H1 (cell line): ENCODE data around the gene ANAPC16. TPM values are rescaled to one million over a fixed set of nuclear protein-coding genes. Genes with fewer than 3 reads are reported as not detected.

Experiments
- CTCF ChIA-PET: fragments of 300-600 bp; sonication (Branson Sonifier 250); formaldehyde crosslinking; loops from one replicate; lab custom pipeline; 2021; ENCODE audit not compliant: partially characterized antibody; lab: Charles Lee
- POLR2A ChIA-PET: fragments of 300-600 bp; sonication (Branson Sonifier 250); formaldehyde crosslinking; loops from one replicate; lab custom pipeline; 2021; ENCODE audit warnings: inconsistent platforms; ENCODE audit not compliant: partially characterized antibody; lab: Charles Lee
- DNase-seq, 2 experiments: peaks; one replicate each; pipeline versions ENCODE4 v3.0.0 to v3.0.0-alpha.2; 2010 to 2022; ENCODE audit warnings: low spot score in 2 of 2, low read depth in 1 of 2, mixed read lengths in 1 of 2
- FAIRE-seq: peaks from 2 replicates; lab custom pipeline; 2011; peaks lifted over from hg19 to GRCh38; lab: Jason Lieb, UNC
- H2AFZ ChIP-seq: 2 replicates; pipeline ENCODE4 v1.8.1; 2012; ENCODE audit warnings: low read length, inconsistent platforms
- H2AK5ac ChIP-seq: 2 replicates; pipeline ENCODE4 v1.6.1; 2013; ENCODE audit warnings: low read depth, low read length
- H2BK120ac ChIP-seq: replicated peaks from 2 replicates; pipeline ENCODE3; 2013; ENCODE audit warnings: low read depth, low read length, inconsistent platforms
- H2BK12ac ChIP-seq: 2 replicates; pipeline ENCODE4 v1.6.1; 2013; ENCODE audit warnings: low read depth, low read length
- H2BK15ac ChIP-seq: 2 replicates; pipeline ENCODE4 v1.6.1; 2013; ENCODE audit warnings: low read length
- H2BK20ac ChIP-seq: 2 replicates; pipeline ENCODE4 v1.6.1; 2013; ENCODE audit warnings: low read length
- H2BK5ac ChIP-seq: 2 replicates; pipeline ENCODE4 v1.6.1; 2013; ENCODE audit warnings: low read depth, low read length
- H3K14ac ChIP-seq: 2 replicates; pipeline ENCODE4 v1.6.1; 2013; ENCODE audit warnings: inconsistent platforms; ENCODE audit not compliant: insufficient read length
- H3K18ac ChIP-seq: 2 replicates; pipeline ENCODE4 v1.6.1; 2013; ENCODE audit warnings: low read length; ENCODE audit errors: extremely low read depth
- H3K23ac ChIP-seq: 2 replicates; pipeline ENCODE4 v1.6.1; 2013; ENCODE audit warnings: inconsistent platforms; ENCODE audit not compliant: insufficient read length
- H3K23me2 ChIP-seq: 2 replicates; pipeline ENCODE4 v1.6.1; 2013; ENCODE audit warnings: low read depth, low read length
- H3K27ac ChIP-seq: 2 replicates; pipeline ENCODE4 v1.6.1; 2011; ENCODE audit warnings: low read depth, low read length, inconsistent platforms
- H3K27me3 ChIP-seq, 4 experiments: replicated peaks in 1 of 4; 1 replicate in 1 of 4; 2 replicates in 3 of 4; pipeline versions ENCODE4 v1.6.1 to v1.8.1; 2011 to 2013; ENCODE audit warnings: low read length in 3 of 4, mild to moderate bottlenecking in 3 of 4, inconsistent platforms in 2 of 4, mixed read lengths in 2 of 4, moderate library complexity in 1 of 4; ENCODE audit not compliant: control insufficient read depth in 3 of 4, insufficient read depth in 3 of 4; ENCODE audit errors: extremely low read depth in 1 of 4
- H3K36me3 ChIP-seq, 4 experiments: 2 replicates each; pipeline versions ENCODE4 v1.6.1 to v1.8.1; 2011 to 2013; ENCODE audit warnings: mild to moderate bottlenecking in 4 of 4, low read length in 3 of 4, moderate library complexity in 2 of 4, control low read depth in 1 of 4, inconsistent platforms in 1 of 4; ENCODE audit not compliant: insufficient read depth in 4 of 4, control insufficient read depth in 2 of 4
- H3K4ac ChIP-seq: replicated peaks from 2 replicates; pipeline ENCODE3; 2013; ENCODE audit warnings: low read length, low read depth, mixed read lengths, inconsistent platforms; ENCODE audit not compliant: insufficient read length
- H3K4me1 ChIP-seq, 4 experiments: replicated peaks in 1 of 4; 1 replicate in 1 of 4; 2 replicates in 3 of 4; pipeline versions ENCODE4 v1.6.1 to v1.8.1; 2011 to 2013; ENCODE audit warnings: low read length in 3 of 4, inconsistent platforms in 2 of 4, mixed read lengths in 1 of 4; ENCODE audit not compliant: insufficient read depth in 4 of 4, control insufficient read depth in 3 of 4
- H3K4me2 ChIP-seq, 2 experiments: 2 replicates each; pipeline versions ENCODE4 v1.6.1 to v1.8.1; 2011 to 2013; ENCODE audit warnings: low read depth in 2 of 2, low read length in 2 of 2, control low read depth in 1 of 2, inconsistent platforms in 1 of 2, mild to moderate bottlenecking in 1 of 2; ENCODE audit not compliant: insufficient read depth in 1 of 2
- H3K4me3 ChIP-seq, 4 experiments: fragments of 200-600, 300-600 bp in 1 of 4; sonication (generic), shearing (Covaris generic), sonication (Bioruptor Twin) in 1 of 4; 2 replicates each; pipeline versions ENCODE4 v1.5.1 to v1.8.1; 2011 to 2016; ENCODE audit warnings: low read length in 4 of 4, low read depth in 3 of 4, control low read depth in 2 of 4, inconsistent platforms in 2 of 4, mild to moderate bottlenecking in 2 of 4, mixed read lengths in 1 of 4, moderate library complexity in 1 of 4; ENCODE audit not compliant: insufficient read depth in 2 of 4; ENCODE audit errors: extremely low read depth in 1 of 4
- H3K56ac ChIP-seq: replicated peaks from 2 replicates; pipeline ENCODE3; 2013; ENCODE audit warnings: low read depth, mild to moderate bottlenecking, mixed read lengths, low read length, inconsistent platforms; ENCODE audit not compliant: insufficient read length
- H3K79me1 ChIP-seq: 2 replicates; pipeline ENCODE4 v1.6.1; 2013; ENCODE audit warnings: low read depth, low read length, control low read depth
- H3K79me2 ChIP-seq, 2 experiments: 2 replicates each; pipeline versions ENCODE4 v1.6.1 to v1.8.1; 2012 to 2013; ENCODE audit warnings: low read length in 2 of 2, mild to moderate bottlenecking in 2 of 2, inconsistent platforms in 1 of 2; ENCODE audit not compliant: insufficient read depth in 2 of 2, control insufficient read depth in 1 of 2
- H3K9ac ChIP-seq, 4 experiments: replicated peaks in 1 of 4; 1 replicate in 1 of 4; 2 replicates in 3 of 4; pipeline versions ENCODE4 v1.6.1 to v1.8.1; 2011 to 2013; ENCODE audit warnings: low read depth in 3 of 4, low read length in 3 of 4, control low read depth in 2 of 4, mild to moderate bottlenecking in 2 of 4, moderate library complexity in 2 of 4, inconsistent platforms in 1 of 4; ENCODE audit errors: extremely low read depth in 1 of 4
- H3K9me3 ChIP-seq, 2 experiments: 2 replicates each; pipeline versions ENCODE4 v1.6.1 to v1.8.1; 2012 to 2013; ENCODE audit warnings: mild to moderate bottlenecking in 2 of 2, moderate library complexity in 2 of 2, control low read depth in 1 of 2, inconsistent platforms in 1 of 2, low read depth in 1 of 2, low read length in 1 of 2, mixed read lengths in 1 of 2; ENCODE audit not compliant: insufficient read depth in 2 of 2
- H4K20me1 ChIP-seq, 2 experiments: replicated peaks in 1 of 2; 2 replicates each; pipeline versions ENCODE3 to v1.8.1; 2011 to 2013; ENCODE audit warnings: inconsistent platforms in 2 of 2, low read length in 2 of 2, mild to moderate bottlenecking in 1 of 2; ENCODE audit not compliant: insufficient read depth in 2 of 2, control insufficient read depth in 1 of 2
- H4K5ac ChIP-seq: 2 replicates; pipeline ENCODE4 v1.6.1; 2013; ENCODE audit warnings: low read length, low read depth, mixed read lengths, inconsistent platforms; ENCODE audit not compliant: insufficient read length
- H4K8ac ChIP-seq: 2 replicates; pipeline ENCODE4 v1.8.0; 2013; ENCODE audit warnings: mild to moderate bottlenecking, moderate library complexity, low read length, inconsistent platforms; ENCODE audit not compliant: insufficient read depth; ENCODE audit errors: extremely low read depth
- H4K91ac ChIP-seq: replicated peaks from 2 replicates; pipeline ENCODE3; 2013; ENCODE audit warnings: low read length, mixed read lengths, inconsistent platforms; ENCODE audit not compliant: insufficient read length
- BCL11A ChIP-seq, 2 experiments: IDR thresholded peaks; one replicate each; pipeline ENCODE4 v1.6.1; 2011; ENCODE audit warnings: low read depth in 2 of 2, low read length in 2 of 2, mild to moderate bottlenecking in 2 of 2
- CBX5 ChIP-seq: fragments of 300-800, 300-1000 bp; sonication (generic); IDR thresholded peaks from 2 replicates; pipeline ENCODE4 v1.7.1; 2016; ENCODE audit warnings: antibody characterized with exemption, low read length, low read depth
- EZH2 ChIP-seq: fragments of 200-600 bp; sonication (generic); IDR thresholded peaks from 2 replicates; pipeline ENCODE4 v1.7.1; 2012; ENCODE audit warnings: low read depth, mild to moderate bottlenecking, moderate library complexity, low read length, inconsistent platforms; ENCODE audit not compliant: severe bottlenecking
- GTF2F1 ChIP-seq: IDR thresholded peaks from 2 replicates; pipeline ENCODE4 v1.6.1; 2012; ENCODE audit warnings: low read depth, low read length, improper control_type of control experiment, borderline replicate concordance
- KDM1A ChIP-seq: fragments of 200-600, 300-600 bp; sonication (generic); IDR thresholded peaks from 2 replicates; pipeline ENCODE4 v1.7.1; 2016; ENCODE audit warnings: mild to moderate bottlenecking, low read length, borderline replicate concordance
- NRF1 ChIP-seq: IDR thresholded peaks from 2 replicates; pipeline ENCODE4 v1.6.1; 2011; ENCODE audit warnings: mild to moderate bottlenecking, low read depth, low read length, improper control_type of control experiment
- POLR2A ChIP-seq, 2 experiments: IDR thresholded peaks; 1 replicate in 1 of 2; 2 replicates in 1 of 2; pipeline ENCODE4 v1.6.1; 2011; ENCODE audit warnings: low read depth in 2 of 2, low read length in 2 of 2, mild to moderate bottlenecking in 2 of 2; ENCODE audit errors: control extremely low read depth in 1 of 2
- RAD21 ChIP-seq, 2 experiments: IDR thresholded peaks in 1 of 2; conservative IDR thresholded peaks in 1 of 2; 2 replicates each; pipeline ENCODE4 v1.6.1; 2011; ENCODE audit warnings: low read depth in 2 of 2, low read length in 2 of 2, improper control_type of control experiment in 1 of 2, inconsistent platforms in 1 of 2, mild to moderate bottlenecking in 1 of 2, moderate library complexity in 1 of 2
- SAP30 ChIP-seq: fragments of 300-600 bp; sonication (generic); IDR thresholded peaks from 2 replicates; pipeline ENCODE4 v1.7.1; 2012; ENCODE audit warnings: low read length, moderate library complexity, mild to moderate bottlenecking, inconsistent platforms; ENCODE audit not compliant: insufficient read depth, insufficient replicate concordance
- WGBS, 2 experiments: shearing (Covaris generic) in 1 of 2; methylation state at CpG; one replicate each; pipeline versions ENCODE4 v1.1.6 to v1.1.7; 2013 to 2015; ENCODE audit warnings: low lambda C conversion rate in 2 of 2, mixed read lengths in 2 of 2, inconsistent platforms in 1 of 2, low coverage in 1 of 2, missing lambda C conversion rate in 1 of 2; ENCODE audit not compliant: insufficient replicate concordance in 2 of 2, insufficient coverage in 1 of 2, insufficient read length in 1 of 2; ENCODE audit errors: extremely low coverage in 1 of 2, missing lambda C conversion rate in 1 of 2; 5-methylcytosine and 5-hydroxymethylcytosine counted together
- polyA plus RNA-seq, 7 experiments: library from polyadenylated mRNA; depleted of rRNA in 3 of 7; stranded (reverse) in 5 of 7; unstranded in 2 of 7; fragments of >200 nt in 5 of 7; fragments of 200-250 nt in 2 of 7; gene quantifications; 1 replicate in 5 of 7; 2 replicates in 1 of 7; 4 replicates in 1 of 7; pipeline versions ENCODE4 v1.2.1 to v1.2.3, GENCODE V29; 2011 to 2013; ENCODE audit warnings: missing spikeins in 2 of 7, mixed read lengths in 2 of 7
- total RNA-seq: library from RNA; stranded (reverse); fragmentation: NEBNext Ultra II Directional; extraction: Animal tissue kit (Norgen Biotek cat#: 25700); gene quantifications from 2 replicates; pipeline ENCODE4 v1.2.1, GENCODE V29; 2021
- TF ChIP-seq, protein P1 (sequence below): IDR thresholded peaks from 2 replicates; pipeline ENCODE4 v1.6.1; 2011; ENCODE audit warnings: low read length, improper control_type of control experiment

The ANAPC16 gene
- total and polyA plus RNA-seq, 2 of the 8 experiments (the other 6 are each of a cell fraction or from before 2014, with no cell fraction given): 53.1 to 57.4 TPM

- no peak overlapping the region for H3K9ac ChIP-seq
- no peak overlapping the region; the same call in 1 of the 2 replicates for H3K18ac ChIP-seq
- H2AK5ac ChIP-seq: peak overlapping the region; percentile 45; the same call in 1 of the 2 replicates
- H2BK120ac ChIP-seq: peak overlapping the region; percentile 76
- ChIA-PET CTCF (interaction anchor here (0.6 to 1.6 kb wide), 3 partner anchors 10 to 34 kb away, joined by 3 to 5 read pairs (median 4); no protein-coding TSS in a partner anchor), POLR2A (interaction anchor here (1.0 to 24.2 kb wide), 5 partner anchors 8 to 71 kb away, joined by 3 to 673 read pairs (median 18); partner anchors contain the start of gene DDIT4)
- no peak overlapping the region for H3K23ac ChIP-seq
- H3K27me3 ChIP-seq: no peaks in the 10 kb centered on the region
- H2BK20ac ChIP-seq: no peak overlapping the region
- no peak overlapping the region for H3K14ac ChIP-seq
- H3K79me2 ChIP-seq: no peaks in the 10 kb centered on the region
- H3K36me3 ChIP-seq: no peaks in the 10 kb centered on the region
- H3K9me3 ChIP-seq: no peaks in the 10 kb centered on the region
- no peaks in the 10 kb centered on the region for H4K20me1 ChIP-seq
- H4K8ac ChIP-seq: peak overlapping the region; percentile 63; the same call in 1 of the 2 replicates
- peak overlapping the region; percentile 7 for H4K91ac ChIP-seq
- H2AFZ ChIP-seq: no peak overlapping the region
- no peak overlapping the region for H4K5ac ChIP-seq
- H2BK12ac ChIP-seq: 0 out of 2 replicates have a peak overlapping the region, but pooled peaks have one; percentile 27
- 0 out of 2 replicates have a peak overlapping the region, but pooled peaks have one; percentile 8 for H2BK15ac ChIP-seq
- no peak overlapping the region for H3K56ac ChIP-seq
- no peaks in the 10 kb centered on the region for H3K79me1 ChIP-seq
- 95% methylated on average over 6 of the region's 6 CpGs; no CpG with 5 or more reads in 1 of the 2 experiments for WGBS, 2 experiments
- no peak for DNase-seq
- H3K27ac ChIP-seq: no peak overlapping the region
- H3K4me1 ChIP-seq: peaks cover 9 to 23% (median 19%) of the 10 kb centered on the region in 4 experiments
- no peak for FAIRE-seq
- no peak overlapping the region for H3K4me3 ChIP-seq
- H3K4ac ChIP-seq: no peak overlapping the region
- no peaks in the 10 kb centered on the region; the same call in 1 of the 2 replicates for H3K23me2 ChIP-seq
- no peak overlapping the region for H2BK5ac ChIP-seq
- no peak overlapping the region for H3K4me2 ChIP-seq
- TF ChIP-seq, protein P1, sequence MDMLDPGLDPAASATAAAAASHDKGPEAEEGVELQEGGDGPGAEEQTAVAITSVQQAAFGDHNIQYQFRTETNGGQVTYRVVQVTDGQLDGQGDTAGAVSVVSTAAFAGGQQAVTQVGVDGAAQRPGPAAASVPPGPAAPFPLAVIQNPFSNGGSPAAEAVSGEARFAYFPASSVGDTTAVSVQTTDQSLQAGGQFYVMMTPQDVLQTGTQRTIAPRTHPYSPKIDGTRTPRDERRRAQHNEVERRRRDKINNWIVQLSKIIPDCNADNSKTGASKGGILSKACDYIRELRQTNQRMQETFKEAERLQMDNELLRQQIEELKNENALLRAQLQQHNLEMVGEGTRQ: no peak
- no peak for TF ChIP-seq NRF1
- no peak for TF ChIP-seq GTF2F1
- TF ChIP-seq BCL11A (IDR thresholded peaks at IDR 0.05; ENCODE audit: low read depth in 2 of 2, low read length in 2 of 2): no peak
- TF ChIP-seq KDM1A: no peak
- no peak for TF ChIP-seq EZH2
- no peak for TF ChIP-seq CBX5
- TF ChIP-seq RAD21 (IDR thresholded peaks at IDR 0.05 in 1 of 2, conservative IDR thresholded peaks at IDR 0.05 in 1 of 2; ENCODE audit: low read depth in 2 of 2, low read length in 2 of 2): no peak
- TF ChIP-seq SAP30: no peak
- no peak for TF ChIP-seq POLR2A (IDR thresholded peaks at IDR 0.05; ENCODE audit: control extremely low read depth in 1 of 2, low read depth in 2 of 2, low read length in 2 of 2)
Measured at GRCh38 chr10:72255977-72256729, 40.3 kb downstream of the ANAPC16 start.
